Suprapubic skin (tissue), 3 donors: ENCODE results near the gene TRAPPC1.

Experiments
- EP300 ChIP-seq: sonication (generic); formaldehyde crosslinking; IDR thresholded peaks from one replicate; pipeline ENCODE4 v1.6.1; 2017; ENCODE audit warnings: antibody characterized with exemption
- TF ChIP-seq, protein P1 (sequence below), 2 donors: fragments of 200-600 bp in 1 of 2; fragments of 450-650 bp in 1 of 2; sonication (generic) in 1 of 2; IDR thresholded peaks; one replicate each; pipeline ENCODE4 v1.5.1; 2016 to 2019; ENCODE audit warnings: antibody characterized with exemption in 2 of 2, mild to moderate bottlenecking in 1 of 2, moderate library complexity in 1 of 2

- TF ChIP-seq, protein P1, sequence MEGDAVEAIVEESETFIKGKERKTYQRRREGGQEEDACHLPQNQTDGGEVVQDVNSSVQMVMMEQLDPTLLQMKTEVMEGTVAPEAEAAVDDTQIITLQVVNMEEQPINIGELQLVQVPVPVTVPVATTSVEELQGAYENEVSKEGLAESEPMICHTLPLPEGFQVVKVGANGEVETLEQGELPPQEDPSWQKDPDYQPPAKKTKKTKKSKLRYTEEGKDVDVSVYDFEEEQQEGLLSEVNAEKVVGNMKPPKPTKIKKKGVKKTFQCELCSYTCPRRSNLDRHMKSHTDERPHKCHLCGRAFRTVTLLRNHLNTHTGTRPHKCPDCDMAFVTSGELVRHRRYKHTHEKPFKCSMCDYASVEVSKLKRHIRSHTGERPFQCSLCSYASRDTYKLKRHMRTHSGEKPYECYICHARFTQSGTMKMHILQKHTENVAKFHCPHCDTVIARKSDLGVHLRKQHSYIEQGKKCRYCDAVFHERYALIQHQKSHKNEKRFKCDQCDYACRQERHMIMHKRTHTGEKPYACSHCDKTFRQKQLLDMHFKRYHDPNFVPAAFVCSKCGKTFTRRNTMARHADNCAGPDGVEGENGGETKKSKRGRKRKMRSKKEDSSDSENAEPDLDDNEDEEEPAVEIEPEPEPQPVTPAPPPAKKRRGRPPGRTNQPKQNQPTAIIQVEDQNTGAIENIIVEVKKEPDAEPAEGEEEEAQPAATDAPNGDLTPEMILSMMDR (IDR thresholded peaks at IDR 0.05) = no peak
- TF ChIP-seq EP300 = no peak
Measured at GRCh38 chr17:7956228-7956965, 24.7 kb upstream of the TRAPPC1 start.
